ENCODE data around the gene NHSL1. TPM values are rescaled to one million over a fixed set of nuclear protein-coding genes. Genes with fewer than 3 reads are reported as not detected.

Gene NHSL1
- total and polyA plus RNA-seq, 4 donors = 6.6 to 33.0 (median 20.7) TPM

GRCh38 chr6:138539876-138540275 is 40.6 kb upstream of the NHSL1 start:
- Histone ChIP-seq H3K4me3 (ENCODE audit: low read depth in 1 of 3, low read length in 3 of 3) (no peak overlapping the region), H3K4me1 (ENCODE audit: control insufficient read depth in 4 of 4, insufficient read depth in 4 of 4, low read length in 3 of 4) (peaks cover 7 to 46% (median 38%) of the 10 kb centered on the region in 4 donors)
- no peak for TF ChIP-seq CTCF (IDR thresholded peaks at IDR 0.05; ENCODE audit: low read depth, low read length, missing input control)
- TF ChIP-seq TAF1 (conservative IDR thresholded peaks at IDR 0.05) = no peak
- TF ChIP-seq SP1 (IDR thresholded peaks at IDR 0.05) = no peak
- no peak for TF ChIP-seq RAD21 (IDR thresholded peaks at IDR 0.05)
- TF ChIP-seq JUND (IDR thresholded peaks at IDR 0.05) = no peak
- TF ChIP-seq FOXA1 (IDR thresholded peaks at IDR 0.05) = no peak
- no peak for TF ChIP-seq HNF4G (IDR thresholded peaks at IDR 0.05)
- TF ChIP-seq ZBTB33 (IDR thresholded peaks at IDR 0.05) = no peak
- no peak for TF ChIP-seq ATF3 (IDR thresholded peaks at IDR 0.05)
- no peak for TF ChIP-seq NR2F2 (IDR thresholded peaks at IDR 0.05)
- no peak for TF ChIP-seq RXRA (IDR thresholded peaks at IDR 0.05)
- TF ChIP-seq FOXA2 (IDR thresholded peaks at IDR 0.05) = no peak
- TF ChIP-seq HNF4A (conservative IDR thresholded peaks at IDR 0.05) = no peak
- no peak for TF ChIP-seq EGR1 (IDR thresholded peaks at IDR 0.05; ENCODE audit: low read depth in 2 of 2)
- TF ChIP-seq YY1 (IDR thresholded peaks at IDR 0.05) = no peak
- no peak for TF ChIP-seq REST (IDR thresholded peaks at IDR 0.05)
- no peak for TF ChIP-seq MAX (IDR thresholded peaks at IDR 0.05)
- no peak for TF ChIP-seq GABPA (IDR thresholded peaks at IDR 0.05 in 1 of 2, conservative IDR thresholded peaks at IDR 0.05 in 1 of 2)

More at GRCh38 chr6:138539876-138540275, 40.6 kb upstream of the NHSL1 start:
- no peaks in the 10 kb centered on the region for H3K27me3 ChIP-seq (ENCODE audit: control insufficient read depth in 4 of 4, insufficient read depth in 4 of 4, low read length in 3 of 4)
- H3K9me3 ChIP-seq (ENCODE audit: control insufficient read depth in 4 of 4, low read length in 3 of 4) = no peaks in the 10 kb centered on the region
- no peak for DNase-seq (ENCODE audit: low spot score)
- no peaks in the 10 kb centered on the region for H3K36me3 ChIP-seq (ENCODE audit: control insufficient read depth in 4 of 4, insufficient read depth in 3 of 4, low read depth in 1 of 4, low read length in 3 of 4)
- H3K27ac ChIP-seq (ENCODE audit: low read depth in 1 of 2, low read length in 2 of 2) = peak overlapping the region in 1 of 2 donors; percentile 40
- 73% methylated on average over 1 of the region's 1 CpG for WGBS
- H3K9ac ChIP-seq (ENCODE audit: low read depth in 1 of 2, low read length in 2 of 2) = no peak overlapping the region

Measured in liver (tissue), 9 donors.